Activated naive CD4-positive, alpha-beta T cell treated with anti-CD3 and anti-CD28 coated beads, Interleukin-2, amount 50 U/mL, for 24 hours (primary cell): ENCODE results near the gene TRIM32.

ENCODE experiments used
- H3K27ac Mint-ChIP-seq: one replicate; pipeline ENCODE4 v1.8.0; 2021; ENCODE audit warnings: mild to moderate bottlenecking, mixed read lengths
- H3K27me3 Mint-ChIP-seq: one replicate; pipeline ENCODE4 v1.8.0; 2021; ENCODE audit warnings: mixed read lengths
- H3K36me3 Mint-ChIP-seq: one replicate; pipeline ENCODE4 v1.8.0; 2021; ENCODE audit warnings: mixed read lengths
- H3K4me1 Mint-ChIP-seq: one replicate; pipeline ENCODE4 v1.8.0; 2021; ENCODE audit warnings: mixed read lengths
- H3K4me3 Mint-ChIP-seq: one replicate; pipeline ENCODE4 v1.8.0; 2021; ENCODE audit warnings: mild to moderate bottlenecking, mixed read lengths
- H3K9me3 Mint-ChIP-seq: one replicate; pipeline ENCODE4 v1.8.0; 2021; ENCODE audit warnings: mixed read lengths

Gene TRIM32

GRCh38 chr9:116692616-116693015, 5.5 kb downstream of the TRIM32 start:
- no peak overlapping the region for H3K4me3 Mint-ChIP-seq
- no peaks in the 10 kb centered on the region for H3K9me3 Mint-ChIP-seq
- H3K27me3 Mint-ChIP-seq = no peaks in the 10 kb centered on the region
- H3K27ac Mint-ChIP-seq = peak overlapping the region; percentile 3
- H3K36me3 Mint-ChIP-seq = peaks cover 16% of the 10 kb centered on the region
- H3K4me1 Mint-ChIP-seq = peaks cover 71% of the 10 kb centered on the region

GRCh38 chr9:116693233-116693731, 6.2 kb downstream of the TRIM32 start:
- peaks cover 65% of the 10 kb centered on the region for H3K4me1 Mint-ChIP-seq
- H3K4me3 Mint-ChIP-seq = no peak overlapping the region
- no peaks in the 10 kb centered on the region for H3K27me3 Mint-ChIP-seq
- peaks cover 23% of the 10 kb centered on the region for H3K36me3 Mint-ChIP-seq
- H3K27ac Mint-ChIP-seq = no peak overlapping the region
- no peaks in the 10 kb centered on the region for H3K9me3 Mint-ChIP-seq

- Mint-ChIP-seq H3K27me3 (no peaks in the 10 kb centered on the region), H3K4me3 (no peak overlapping the region), H3K36me3 (peaks cover 33% of the 10 kb centered on the region), H3K9me3 (no peaks in the 10 kb centered on the region), H3K27ac (no peak overlapping the region), H3K4me1 (peaks cover 51% of the 10 kb centered on the region)
Observed at GRCh38 chr9:116694785-116695291, 7.7 kb downstream of the TRIM32 start.

- peaks cover 51% of the 10 kb centered on the region for H3K4me1 Mint-ChIP-seq
- peaks cover 37% of the 10 kb centered on the region for H3K36me3 Mint-ChIP-seq
- no peak overlapping the region for H3K27ac Mint-ChIP-seq
- H3K9me3 Mint-ChIP-seq = peaks cover under 1% of the 10 kb centered on the region
- H3K27me3 Mint-ChIP-seq = no peaks in the 10 kb centered on the region
- no peak overlapping the region for H3K4me3 Mint-ChIP-seq
Observed at GRCh38 chr9:116695438-116695837, 8.3 kb downstream of the TRIM32 start.

GRCh38 chr9:116697362-116697761, 10.3 kb downstream of the TRIM32 start:
- H3K4me1 Mint-ChIP-seq = peaks cover 51% of the 10 kb centered on the region
- no peak overlapping the region for H3K27ac Mint-ChIP-seq
- no peak overlapping the region for H3K4me3 Mint-ChIP-seq
- no peaks in the 10 kb centered on the region for H3K27me3 Mint-ChIP-seq
- H3K9me3 Mint-ChIP-seq = peaks cover 6% of the 10 kb centered on the region
- peaks cover 50% of the 10 kb centered on the region for H3K36me3 Mint-ChIP-seq

GRCh38 chr9:116697887-116698286, 10.8 kb downstream of the TRIM32 start:
- Mint-ChIP-seq H3K9me3 (peaks cover 6% of the 10 kb centered on the region), H3K36me3 (peaks cover 50% of the 10 kb centered on the region), H3K27me3 (no peaks in the 10 kb centered on the region), H3K4me3 (no peak overlapping the region), H3K27ac (no peak overlapping the region), H3K4me1 (peaks cover 48% of the 10 kb centered on the region)

GRCh38 chr9:116700279-116700678, 13.2 kb downstream of the TRIM32 start:
- Mint-ChIP-seq H3K27ac (no peak overlapping the region), H3K36me3 (peaks cover 55% of the 10 kb centered on the region), H3K4me1 (peaks cover 38% of the 10 kb centered on the region), H3K27me3 (no peaks in the 10 kb centered on the region), H3K9me3 (peaks cover 6% of the 10 kb centered on the region), H3K4me3 (no peak overlapping the region)

- H3K36me3 Mint-ChIP-seq = peaks cover 52% of the 10 kb centered on the region
- H3K4me1 Mint-ChIP-seq = peaks cover 33% of the 10 kb centered on the region
- H3K4me3 Mint-ChIP-seq = peak overlapping the region; percentile 20
- peaks cover 12% of the 10 kb centered on the region for H3K9me3 Mint-ChIP-seq
- no peak overlapping the region for H3K27ac Mint-ChIP-seq
- H3K27me3 Mint-ChIP-seq = no peaks in the 10 kb centered on the region
Observed at GRCh38 chr9:116700882-116701865, 14.1 kb downstream of the TRIM32 start.

GRCh38 chr9:116701940-116702642, 15.0 kb downstream of the TRIM32 start:
- Mint-ChIP-seq H3K27ac (no peak overlapping the region), H3K4me1 (peaks cover 28% of the 10 kb centered on the region), H3K27me3 (no peaks in the 10 kb centered on the region), H3K36me3 (peaks cover 46% of the 10 kb centered on the region), H3K4me3 (no peak overlapping the region), H3K9me3 (peaks cover 12% of the 10 kb centered on the region)

GRCh38 chr9:116703634-116704033, 16.5 kb downstream of the TRIM32 start:
- H3K4me3 Mint-ChIP-seq = no peak overlapping the region
- H3K36me3 Mint-ChIP-seq = peaks cover 33% of the 10 kb centered on the region
- H3K9me3 Mint-ChIP-seq = peaks cover 12% of the 10 kb centered on the region
- no peaks in the 10 kb centered on the region for H3K27me3 Mint-ChIP-seq
- H3K4me1 Mint-ChIP-seq = peaks cover 28% of the 10 kb centered on the region
- H3K27ac Mint-ChIP-seq = no peak overlapping the region

- Mint-ChIP-seq H3K27me3 (no peaks in the 10 kb centered on the region), H3K4me1 (peaks cover 28% of the 10 kb centered on the region), H3K27ac (no peak overlapping the region), H3K36me3 (peaks cover 27% of the 10 kb centered on the region), H3K4me3 (no peak overlapping the region), H3K9me3 (peaks cover 12% of the 10 kb centered on the region)
Observed at GRCh38 chr9:116704470-116704869, 17.4 kb downstream of the TRIM32 start.

GRCh38 chr9:116705531-116705930, 18.4 kb downstream of the TRIM32 start:
- H3K4me1 Mint-ChIP-seq = peaks cover 20% of the 10 kb centered on the region
- H3K27me3 Mint-ChIP-seq = no peaks in the 10 kb centered on the region
- H3K9me3 Mint-ChIP-seq = peaks cover 10% of the 10 kb centered on the region
- H3K27ac Mint-ChIP-seq = no peak overlapping the region
- no peak overlapping the region for H3K4me3 Mint-ChIP-seq
- H3K36me3 Mint-ChIP-seq = peaks cover 19% of the 10 kb centered on the region

- no peaks in the 10 kb centered on the region for H3K27me3 Mint-ChIP-seq
- H3K27ac Mint-ChIP-seq = no peak overlapping the region
- peaks cover 9% of the 10 kb centered on the region for H3K4me1 Mint-ChIP-seq
Observed at GRCh38 chr9:116706310-116707290, 19.5 kb downstream of the TRIM32 start.

GRCh38 chr9:116712781-116713180, 25.7 kb downstream of the TRIM32 start:
- Mint-ChIP-seq H3K4me3 (no peak overlapping the region), H3K27ac (no peak overlapping the region), H3K27me3 (no peaks in the 10 kb centered on the region), H3K36me3 (no peaks in the 10 kb centered on the region), H3K9me3 (no peaks in the 10 kb centered on the region), H3K4me1 (no peaks in the 10 kb centered on the region)

More at GRCh38 chr9:116706310-116707290, 19.5 kb downstream of the TRIM32 start:
- Mint-ChIP-seq H3K4me3 (no peak overlapping the region), H3K36me3 (peaks cover 11% of the 10 kb centered on the region), H3K9me3 (peaks cover 6% of the 10 kb centered on the region)

GRCh38 chr9:116713271-116713670, 26.2 kb downstream of the TRIM32 start:
- no peaks in the 10 kb centered on the region for H3K4me1 Mint-ChIP-seq

More at GRCh38 chr9:116713271-116713670, 26.2 kb downstream of the TRIM32 start:
- H3K27me3 Mint-ChIP-seq = no peaks in the 10 kb centered on the region
- H3K4me3 Mint-ChIP-seq = no peak overlapping the region
- no peaks in the 10 kb centered on the region for H3K9me3 Mint-ChIP-seq
- H3K27ac Mint-ChIP-seq = no peak overlapping the region
- H3K36me3 Mint-ChIP-seq = no peaks in the 10 kb centered on the region
